Ishikawa (cell line): ENCODE results near the gene SCN2A.

Experiments
- CEBPB ChIP-seq: IDR thresholded peaks from 2 replicates; pipeline ENCODE4 v1.6.1; 2012
- CREB1 ChIP-seq: IDR thresholded peaks from 2 replicates; pipeline ENCODE4 v1.6.1; 2012; ENCODE audit warnings: low read depth
- EGR1 ChIP-seq: IDR thresholded peaks from 2 replicates; pipeline ENCODE4 v1.6.1; 2012
- EP300 ChIP-seq: IDR thresholded peaks from 2 replicates; pipeline ENCODE4 v1.6.1; 2012; ENCODE audit warnings: borderline replicate concordance
- FOXM1 ChIP-seq: IDR thresholded peaks from 2 replicates; pipeline ENCODE4 v1.6.1; 2012; ENCODE audit warnings: low read depth, borderline replicate concordance
- NFIC ChIP-seq: IDR thresholded peaks from 2 replicates; pipeline ENCODE4 v1.6.1; 2012
- RAD21 ChIP-seq: IDR thresholded peaks from 2 replicates; pipeline ENCODE4 v1.6.1; 2012; ENCODE audit warnings: low read depth
- REST ChIP-seq: IDR thresholded peaks from 2 replicates; pipeline ENCODE4 v1.6.1; 2012; ENCODE audit warnings: low read depth, mild to moderate bottlenecking
- TAF1 ChIP-seq: IDR thresholded peaks from 2 replicates; pipeline ENCODE4 v1.6.1; 2012; ENCODE audit warnings: low read depth, mild to moderate bottlenecking
- TCF12 ChIP-seq: IDR thresholded peaks from 2 replicates; pipeline ENCODE4 v1.6.1; 2012; ENCODE audit warnings: low read depth
- TEAD4 ChIP-seq: IDR thresholded peaks from 2 replicates; pipeline ENCODE4 v1.6.1; 2012
- USF1 ChIP-seq: IDR thresholded peaks from 2 replicates; pipeline ENCODE4 v1.6.1; 2012
- YY1 ChIP-seq: IDR thresholded peaks from 2 replicates; pipeline ENCODE4 v1.6.1; 2012; ENCODE audit warnings: low read depth
- ZBTB7A ChIP-seq: IDR thresholded peaks from 2 replicates; pipeline ENCODE4 v1.6.1; 2012; ENCODE audit warnings: low read depth
- TF ChIP-seq, protein P1 (sequence below): IDR thresholded peaks from 2 replicates; pipeline ENCODE4 v1.6.1; 2012

The SCN2A gene

GRCh38 chr2:165239230-165239629, at the start of gene SCN2A:
Gene SCN2A (plus strand): TSS chr2:165239414. CDS start chr2:165295824, 56,410 bp downstream.
- TF ChIP-seq, protein P1, sequence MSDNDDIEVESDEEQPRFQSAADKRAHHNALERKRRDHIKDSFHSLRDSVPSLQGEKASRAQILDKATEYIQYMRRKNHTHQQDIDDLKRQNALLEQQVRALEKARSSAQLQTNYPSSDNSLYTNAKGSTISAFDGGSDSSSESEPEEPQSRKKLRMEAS: no peak
- no peak for TF ChIP-seq YY1
- TF ChIP-seq NFIC: no peak
- TF ChIP-seq RAD21: peak; percentile 72
- no peak for TF ChIP-seq TAF1
- no peak for TF ChIP-seq FOXM1

DNA sequence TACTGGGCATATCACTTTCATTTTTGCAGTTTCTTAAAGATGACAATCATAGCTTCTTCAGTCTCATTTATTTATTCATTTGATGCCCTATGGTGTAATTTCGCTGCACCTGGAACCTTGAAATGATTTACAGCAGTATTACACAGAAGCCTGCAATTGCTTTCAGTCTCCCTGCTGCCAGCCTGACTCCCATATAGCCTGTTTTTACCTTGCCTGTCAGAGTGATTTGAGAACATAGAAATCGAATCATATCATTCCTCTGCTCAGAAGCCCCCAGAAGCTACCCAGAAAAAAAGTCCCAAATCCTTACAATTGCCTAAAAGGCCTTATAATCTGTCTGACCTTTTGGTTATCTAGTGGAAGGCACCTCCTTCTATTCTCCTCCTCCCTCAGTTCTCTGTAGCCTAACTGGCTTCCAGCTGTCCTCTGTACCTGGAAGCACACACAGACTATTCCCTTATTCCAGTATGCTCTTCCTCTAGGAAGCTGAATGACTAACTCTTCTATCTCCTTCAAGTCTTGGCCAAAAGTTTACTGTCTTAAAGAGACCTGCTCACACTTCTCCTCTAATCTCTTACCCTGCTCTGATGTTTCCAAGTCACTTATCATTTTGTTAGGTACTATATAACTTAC, 48.0 kb upstream of the SCN2A start:
- TF ChIP-seq RAD21 (no peak), ZBTB7A (no peak)

- no peak for TF ChIP-seq CREB1
- no peak for TF ChIP-seq USF1
- TF ChIP-seq REST: no peak
- no peak for TF ChIP-seq CEBPB
- no peak for TF ChIP-seq FOXM1
- no peak for TF ChIP-seq RAD21
- no peak for TF ChIP-seq TCF12
- TF ChIP-seq YY1: no peak
- no peak for TF ChIP-seq TAF1
- TF ChIP-seq NFIC: no peak
- TF ChIP-seq EP300: no peak
- no peak for TF ChIP-seq EGR1
Observed at GRCh38 chr2:165192729-165193128, 46.5 kb upstream of the SCN2A start.

DNA sequence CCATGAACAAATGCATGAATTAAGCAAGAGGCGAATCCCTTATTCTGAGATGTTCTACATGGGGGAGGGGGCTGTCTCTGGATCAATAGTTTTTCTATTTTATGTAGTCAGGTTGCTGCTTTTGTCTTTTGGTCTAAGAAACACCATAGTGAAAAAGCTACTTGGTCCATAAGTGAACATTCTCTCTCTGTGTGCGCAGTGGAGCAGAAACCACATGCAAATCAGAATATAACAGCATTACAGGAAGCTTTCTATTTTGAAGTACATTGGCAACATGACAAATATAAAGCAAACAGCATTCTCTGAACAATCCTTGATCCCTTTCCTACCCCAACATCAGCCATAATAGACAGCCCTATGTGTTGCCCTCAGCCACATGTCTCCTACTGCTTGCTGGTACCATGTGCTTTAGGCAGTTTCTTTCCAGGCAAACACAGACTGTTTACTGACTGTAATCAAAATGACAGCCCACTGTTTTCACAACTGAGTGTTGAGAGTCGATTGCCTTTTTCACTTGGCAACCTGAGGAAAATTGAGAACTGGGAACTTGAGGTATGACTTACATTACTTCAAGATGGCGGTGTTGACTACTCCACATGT, 45.9 kb upstream of the SCN2A start:
- TF ChIP-seq ZBTB7A: no peak
- TF ChIP-seq CEBPB: no peak
- no peak for TF ChIP-seq TCF12
- no peak for TF ChIP-seq USF1
- no peak for TF ChIP-seq TEAD4
- TF ChIP-seq EGR1: no peak
- no peak for TF ChIP-seq REST
- TF ChIP-seq EP300: no peak
- no peak for TF ChIP-seq TAF1
- TF ChIP-seq FOXM1: no peak
- TF ChIP-seq NFIC: no peak
- TF ChIP-seq RAD21: no peak
- TF ChIP-seq, protein P1: no peak
- no peak for TF ChIP-seq YY1
- no peak for TF ChIP-seq CREB1

GRCh38 chr2:165196411-165196810, 42.8 kb upstream of the SCN2A start:
- TF ChIP-seq CREB1: no peak
- no peak for TF ChIP-seq TEAD4
- TF ChIP-seq EP300: no peak
- TF ChIP-seq CEBPB: no peak
- no peak for TF ChIP-seq TAF1
- TF ChIP-seq ZBTB7A: no peak
- TF ChIP-seq YY1: no peak
- no peak for TF ChIP-seq USF1

DNA sequence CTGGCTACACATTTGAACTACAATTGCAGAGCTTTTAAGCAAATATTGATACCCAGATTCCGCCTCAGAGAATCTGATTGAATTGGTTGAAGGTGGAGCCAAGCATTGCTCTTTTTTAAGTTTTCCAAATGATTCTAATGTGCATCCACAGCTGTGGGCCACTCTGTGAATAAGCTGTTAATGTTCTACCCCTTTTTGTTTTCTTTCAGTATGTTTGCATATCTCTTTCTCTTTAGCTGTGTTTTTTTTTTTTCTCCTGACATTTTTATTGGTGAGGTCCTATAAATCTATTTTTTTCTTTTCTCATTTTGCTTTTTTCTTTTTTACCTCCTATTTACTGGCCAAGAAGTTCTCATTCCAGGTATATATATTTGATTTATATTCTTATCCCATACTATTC, 41.9 kb upstream of the SCN2A start:
- no peak for TF ChIP-seq USF1
- no peak for TF ChIP-seq CEBPB
- TF ChIP-seq, protein P1: no peak
- no peak for TF ChIP-seq EP300
